Activated CD4-positive, alpha-beta T cell treated with anti-CD3 and anti-CD28 coated beads, Interleukin-2, amount 10 ng/mL, durations not matched to agents 24 days and 14 days (primary cell): ENCODE data around the gene RAD23A. TPM values are rescaled to one million over a fixed set of nuclear protein-coding genes. Genes with fewer than 3 reads are reported as not detected.

Experiments
- DNase-seq: peaks from one replicate; pipeline ENCODE4 v3.0.0; 2022
- H3K27ac Mint-ChIP-seq: one replicate; pipeline ENCODE4 v1.8.0; 2022; ENCODE audit warnings: mild to moderate bottlenecking, mixed read lengths
- H3K27me3 Mint-ChIP-seq: one replicate; pipeline ENCODE4 v1.8.0; 2022; ENCODE audit warnings: mixed read lengths
- H3K36me3 Mint-ChIP-seq: one replicate; pipeline ENCODE4 v1.8.0; 2022; ENCODE audit warnings: low read depth, mild to moderate bottlenecking, mixed read lengths
- H3K4me1 Mint-ChIP-seq: one replicate; pipeline ENCODE4 v1.8.0; 2021; ENCODE audit warnings: mixed read lengths
- H3K4me3 Mint-ChIP-seq: one replicate; pipeline ENCODE4 v1.8.0; 2022; ENCODE audit warnings: mild to moderate bottlenecking, moderate library complexity, mixed read lengths
- H3K9me3 Mint-ChIP-seq: one replicate; pipeline ENCODE4 v1.8.0; 2021; ENCODE audit warnings: mixed read lengths
- intact Hi-C: fragments of 100-400 bp; cut with micrococcal nuclease; formaldehyde crosslinking; loops from one replicate; pipeline ENCODE4 v1.15.1; 2023
- total RNA-seq: library from RNA; stranded (reverse); gene quantifications from 2 replicates; pipeline ENCODE4 v1.2.3, GENCODE V29; 2022

Gene RAD23A
- total RNA-seq, 1 donor from 2014 or later, result 208 TPM

- Mint-ChIP-seq H3K4me3 (no peak overlapping the region), H3K4me1 (peaks cover 19% of the 10 kb centered on the region), H3K9me3 (no peaks in the 10 kb centered on the region), H3K27me3 (no peaks in the 10 kb centered on the region), H3K36me3 (peaks cover 50% of the 10 kb centered on the region), H3K27ac (no peak overlapping the region)
- intact Hi-C loops, result loop anchor here (10.0 kb wide), 2 partner anchors 195 to 1485 kb away; partner anchors contain the start of genes DDX39A, GET3 and TRIR
- DNase-seq, result no peak
Observed at GRCh38 chr19:12930002-12930645, 15.5 kb upstream of the RAD23A start.

DNA sequence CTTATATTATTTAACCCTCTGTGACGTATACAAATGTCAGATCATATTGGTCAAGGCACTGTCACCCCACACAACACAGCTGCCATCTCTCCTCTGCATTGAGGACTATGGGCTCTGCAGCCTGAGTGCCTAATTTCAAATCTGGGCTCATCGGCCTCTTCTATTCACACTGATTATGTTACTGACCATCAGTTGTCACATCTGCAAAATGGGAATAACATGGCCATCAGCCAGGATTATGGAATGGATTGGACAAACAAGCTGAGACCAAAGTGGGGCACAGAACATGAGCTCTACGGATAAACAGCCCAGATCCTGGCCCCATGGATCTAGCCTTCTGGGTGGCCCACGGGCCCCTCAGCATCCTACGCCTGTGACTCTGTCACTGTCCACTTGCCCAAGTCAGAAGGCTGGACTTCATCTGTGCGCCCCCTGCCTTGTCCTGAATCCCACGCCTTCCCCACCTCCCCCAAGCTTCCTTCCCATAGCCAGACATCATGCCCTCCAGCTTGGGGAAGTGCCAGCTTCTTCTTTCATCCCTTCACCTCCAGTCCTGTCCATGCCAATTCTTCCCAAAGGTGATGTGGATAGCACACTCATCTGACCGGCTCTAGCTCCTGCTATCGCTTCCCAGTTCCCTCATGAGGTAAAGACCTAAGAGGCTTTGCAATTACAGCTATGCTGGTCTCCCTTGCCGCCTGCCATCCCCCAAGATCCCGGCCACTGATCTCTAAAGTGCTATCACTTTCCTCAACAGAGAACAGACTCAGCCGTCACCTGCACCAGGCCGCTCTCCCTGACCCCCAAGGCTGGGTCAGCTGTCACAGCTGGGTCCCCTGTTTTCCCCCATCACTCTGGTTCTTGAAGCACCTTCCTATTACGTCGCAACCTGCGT is 13.0 kb upstream of the RAD23A start:
- peak; percentile 78 for DNase-seq
- H3K4me3 Mint-ChIP-seq, result peak overlapping the region; percentile 95
- no peaks in the 10 kb centered on the region for H3K27me3 Mint-ChIP-seq
- intact Hi-C loops, result loop anchor here (1.0 to 10.0 kb wide), 4 partner anchors 14 to 1482 kb away; partner anchors contain the start of genes DDX39A, GCDH, GET3 and SYCE2
- peak overlapping the region; percentile 88 for H3K27ac Mint-ChIP-seq
- H3K36me3 Mint-ChIP-seq, result peaks cover 36% of the 10 kb centered on the region
- no peaks in the 10 kb centered on the region for H3K9me3 Mint-ChIP-seq
- H3K4me1 Mint-ChIP-seq, result peaks cover 28% of the 10 kb centered on the region

DNA sequence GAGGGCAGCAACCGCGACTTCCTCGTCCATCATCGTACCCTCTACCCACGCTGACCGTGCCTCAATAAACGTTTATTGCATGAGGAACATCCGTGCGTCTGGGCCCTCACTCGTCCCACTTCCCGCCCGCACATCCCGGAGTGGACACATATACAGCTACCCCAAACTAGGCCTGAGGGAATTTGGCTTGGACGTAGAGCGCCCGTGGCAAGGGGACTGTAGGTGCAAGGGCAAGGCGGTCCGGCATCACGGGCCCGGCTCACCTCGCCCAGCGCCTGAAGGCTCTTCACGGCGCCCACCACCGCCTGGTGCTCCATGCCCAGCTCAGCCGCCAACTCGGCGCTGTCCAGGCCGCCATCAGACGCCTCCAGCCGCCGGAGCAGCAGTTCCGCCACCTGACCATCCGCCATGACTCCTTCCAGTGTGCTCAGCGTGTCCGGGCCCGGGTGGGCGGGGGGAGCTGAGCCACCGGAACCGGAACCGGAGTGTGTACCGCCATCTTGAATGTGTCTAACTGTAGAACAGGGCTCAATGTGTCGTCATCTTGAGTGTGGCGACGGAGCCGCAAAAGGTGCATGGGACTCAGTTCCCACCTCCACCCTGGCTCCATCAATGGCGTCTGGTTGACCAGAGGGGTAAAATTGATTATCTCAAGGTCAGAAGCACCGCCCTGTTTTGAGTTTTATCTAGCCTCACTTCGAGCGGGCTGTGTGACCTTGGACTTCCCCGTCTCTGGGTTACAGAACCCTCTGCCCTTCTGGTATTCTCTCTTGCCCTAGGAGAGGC is 12.2 kb upstream of the RAD23A start, which contains the start of gene FARSA:
Gene FARSA, minus strand, starts transcription at position 425 of the 786 bp plus-strand sequence. Its CDS starts 15 bp downstream, at position 410.
- Mint-ChIP-seq H3K27me3 (no peaks in the 10 kb centered on the region), H3K4me1 (peaks cover 32% of the 10 kb centered on the region), H3K4me3 (peak within 1 kb of the TSS; percentile 95), H3K9me3 (no peaks in the 10 kb centered on the region), H3K27ac (peak within 1 kb of the TSS; percentile 88), H3K36me3 (peaks cover 30% of the 10 kb centered on the region)
- intact Hi-C loops, result loop anchor here (1.0 to 10.0 kb wide), 4 partner anchors 15 to 1481 kb away; partner anchors contain the start of genes DDX39A, GCDH, GET3 and SYCE2
- DNase-seq, result peak; percentile 96

DNA sequence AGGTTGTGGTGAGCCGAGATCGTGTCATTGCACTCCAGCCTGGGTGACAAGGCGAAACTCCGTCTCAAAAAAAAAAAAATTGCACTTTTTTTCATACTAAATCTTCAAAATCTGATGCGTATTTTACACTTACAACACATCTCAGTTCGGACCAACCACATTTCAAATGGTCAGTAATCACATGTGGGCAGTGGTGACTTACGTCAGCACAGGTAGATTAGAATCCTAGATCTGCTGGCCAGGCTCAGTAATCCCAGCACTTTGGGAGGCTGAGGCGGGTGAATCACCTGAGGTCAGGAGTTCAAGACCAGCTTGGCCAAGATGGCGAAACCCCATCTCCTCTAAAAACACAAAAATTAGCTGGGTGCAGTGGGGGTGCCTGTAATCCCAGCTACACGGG is 10.6 kb upstream of the RAD23A start:
- Mint-ChIP-seq H3K36me3 (peaks cover 32% of the 10 kb centered on the region), H3K27me3 (no peaks in the 10 kb centered on the region), H3K4me1 (peaks cover 41% of the 10 kb centered on the region), H3K4me3 (no peak overlapping the region), H3K27ac (no peak overlapping the region), H3K9me3 (no peaks in the 10 kb centered on the region)
- DNase-seq, result no peak
- intact Hi-C loops, result loop anchor here (10.0 kb wide), 2 partner anchors 200 to 1480 kb away; partner anchors contain the start of genes DDX39A, GET3 and TRIR

- Mint-ChIP-seq H3K4me1 (peaks cover 45% of the 10 kb centered on the region), H3K36me3 (peaks cover 41% of the 10 kb centered on the region), H3K27me3 (no peaks in the 10 kb centered on the region), H3K4me3 (no peak overlapping the region), H3K9me3 (no peaks in the 10 kb centered on the region), H3K27ac (peak overlapping the region; percentile 45)
- intact Hi-C loops, result loop anchor here (10.0 kb wide), 2 partner anchors 202 to 1478 kb away; partner anchors contain the start of genes DDX39A, GET3 and TRIR
- DNase-seq, result no peak
Observed at GRCh38 chr19:12936582-12936981, 9.1 kb upstream of the RAD23A start.

DNA sequence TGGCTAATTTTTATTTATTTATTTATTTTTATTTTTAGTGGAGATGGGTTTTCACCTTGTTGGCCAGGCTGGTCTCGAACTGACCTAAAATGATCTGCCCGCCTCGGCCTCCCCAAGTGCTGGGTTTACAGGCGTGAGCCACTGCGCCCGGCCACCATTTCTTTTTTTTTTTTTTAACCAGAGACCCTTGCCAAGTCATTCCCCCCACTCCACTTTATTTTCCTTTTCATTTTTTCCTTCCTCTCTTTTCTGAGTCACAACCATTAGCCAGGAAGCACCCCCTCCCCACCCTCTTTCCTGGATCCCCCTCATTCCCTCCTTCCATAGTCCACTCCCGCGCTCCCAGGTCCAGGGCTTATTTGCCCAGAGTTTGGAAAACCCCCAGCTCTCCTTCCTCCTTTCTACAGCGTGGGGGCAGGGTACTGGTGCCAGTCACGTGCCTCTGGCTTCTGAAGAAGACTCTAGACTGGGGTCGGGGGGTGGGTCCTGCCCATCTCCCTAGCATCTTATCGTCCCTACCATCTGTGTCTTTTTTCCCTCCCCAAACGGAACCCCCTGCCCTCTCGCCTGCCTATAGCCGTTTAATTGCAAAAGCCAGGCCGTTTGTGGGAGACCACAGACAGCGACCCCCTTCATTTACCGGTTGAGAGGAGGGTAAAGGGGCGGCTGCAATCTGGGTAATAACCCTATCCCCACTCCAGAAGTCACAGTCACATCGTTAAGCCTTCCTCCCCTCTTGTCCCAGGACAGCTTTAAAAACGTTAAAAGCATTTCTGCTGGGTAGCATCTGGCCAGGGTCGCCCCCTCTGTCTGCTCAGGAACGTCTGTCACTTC is 8.4 kb upstream of the RAD23A start:
- peaks cover 46% of the 10 kb centered on the region for H3K4me1 Mint-ChIP-seq
- intact Hi-C loops, result loop anchor here (10.0 kb wide), 2 partner anchors 203 to 1477 kb away; partner anchors contain the start of genes DDX39A, GET3 and TRIR
- H3K9me3 Mint-ChIP-seq, result no peaks in the 10 kb centered on the region
- peak; percentile 72 for DNase-seq
- peak overlapping the region; percentile 98 for H3K4me3 Mint-ChIP-seq
- no peaks in the 10 kb centered on the region for H3K27me3 Mint-ChIP-seq
- peaks cover 45% of the 10 kb centered on the region for H3K36me3 Mint-ChIP-seq
- peak overlapping the region; percentile 91 for H3K27ac Mint-ChIP-seq

GRCh38 chr19:12937927-12938778 is 7.5 kb upstream of the RAD23A start, which contains the start of gene CALR:
Gene CALR, plus strand, starts transcription at chr19:12938609. Its CDS starts 71 bp downstream, at chr19:12938680.
- DNase-seq, result peak; percentile 100
- Mint-ChIP-seq H3K4me3 (peak within 1 kb of the TSS; percentile 98), H3K27me3 (no peaks in the 10 kb centered on the region), H3K4me1 (peaks cover 42% of the 10 kb centered on the region), H3K27ac (peak within 1 kb of the TSS; percentile 91), H3K9me3 (no peaks in the 10 kb centered on the region), H3K36me3 (peaks cover 47% of the 10 kb centered on the region)
- intact Hi-C loops, result loop anchor here (1.0 to 10.0 kb wide), 3 partner anchors 203 to 1477 kb away; partner anchors contain the start of genes DDX39A, GET3 and TRIR

DNA sequence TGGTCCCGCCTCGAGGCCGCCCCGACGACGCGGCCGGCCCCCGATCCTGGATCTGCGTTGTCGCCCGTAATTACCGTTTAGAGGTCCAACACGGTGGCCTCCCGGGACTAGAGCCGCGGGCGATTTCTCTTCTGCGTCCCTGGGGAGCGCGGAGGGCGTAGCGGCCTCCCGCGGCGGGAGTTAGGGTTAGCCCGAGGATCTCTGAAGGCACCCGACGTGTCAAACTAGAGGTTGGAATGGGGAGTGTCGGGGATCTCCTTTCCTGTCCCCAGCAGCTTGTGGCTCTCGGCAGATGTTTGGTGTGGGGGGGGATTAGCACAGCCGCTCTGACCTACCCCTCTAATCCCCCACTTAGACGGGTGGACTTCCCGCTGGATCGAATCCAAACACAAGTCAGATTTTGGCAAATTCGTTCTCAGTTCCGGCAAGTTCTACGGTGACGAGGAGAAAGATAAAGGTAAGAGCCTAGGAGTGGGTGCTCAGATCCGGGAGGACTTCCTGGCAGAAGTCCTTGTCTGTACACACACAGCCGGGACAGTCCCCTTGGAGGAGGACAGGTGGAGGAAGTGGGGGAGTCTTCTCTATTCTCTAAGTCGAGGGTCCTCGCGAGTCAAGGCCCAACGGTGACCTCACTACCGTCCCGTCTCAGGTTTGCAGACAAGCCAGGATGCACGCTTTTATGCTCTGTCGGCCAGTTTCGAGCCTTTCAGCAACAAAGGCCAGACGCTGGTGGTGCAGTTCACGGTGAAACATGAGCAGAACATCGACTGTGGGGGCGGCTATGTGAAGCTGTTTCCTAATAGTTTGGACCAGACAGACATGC is 6.7 kb upstream of the RAD23A start:
- Mint-ChIP-seq H3K4me3 (peak overlapping the region; percentile 98), H3K27ac (peak overlapping the region; percentile 91), H3K4me1 (peaks cover 43% of the 10 kb centered on the region), H3K27me3 (no peaks in the 10 kb centered on the region), H3K9me3 (no peaks in the 10 kb centered on the region), H3K36me3 (peaks cover 53% of the 10 kb centered on the region)
- DNase-seq, result peak; percentile 79
- intact Hi-C loops, result loop anchor here (1.0 to 10.0 kb wide), 4 partner anchors 204 to 1476 kb away; partner anchors contain the start of genes DDX39A, GET3 and TRIR

GRCh38 chr19:12939975-12940423 is 5.7 kb upstream of the RAD23A start:
- Mint-ChIP-seq H3K27me3 (no peaks in the 10 kb centered on the region), H3K4me3 (peak overlapping the region; percentile 98), H3K36me3 (peaks cover 63% of the 10 kb centered on the region), H3K4me1 (peaks cover 46% of the 10 kb centered on the region), H3K27ac (peak overlapping the region; percentile 91), H3K9me3 (no peaks in the 10 kb centered on the region)
- DNase-seq, result no peak
- intact Hi-C loops, result loop anchor here (1.0 to 10.0 kb wide), 3 partner anchors 205 to 1475 kb away; partner anchors contain the start of genes DDX39A, GET3 and TRIR

DNA sequence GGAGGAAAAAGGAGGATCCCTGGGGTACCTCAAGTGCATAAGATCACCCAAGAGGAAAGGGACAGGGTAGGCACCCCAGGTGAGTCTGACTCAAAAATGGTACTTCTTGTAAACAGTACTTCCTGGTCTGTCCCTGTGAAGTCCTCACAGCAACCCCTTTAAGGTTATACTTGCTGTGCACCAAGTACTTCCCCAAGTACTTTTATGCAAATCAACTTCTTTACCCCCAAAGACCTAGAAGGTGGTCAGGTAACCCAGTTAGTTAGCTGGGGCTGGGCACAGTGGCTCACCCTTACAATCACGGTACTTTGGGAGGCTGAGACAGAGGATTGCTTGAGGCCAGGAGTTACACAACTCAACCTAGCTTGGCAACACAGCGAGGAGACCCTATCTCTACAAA is 4.8 kb upstream of the RAD23A start:
- intact Hi-C loops, result no loop called here

More for the DNA sequence above, 4.8 kb upstream of the RAD23A start:
- DNase-seq, result no peak
- Mint-ChIP-seq H3K4me1 (peaks cover 54% of the 10 kb centered on the region), H3K36me3 (peaks cover 70% of the 10 kb centered on the region), H3K9me3 (no peaks in the 10 kb centered on the region), H3K27ac (peak overlapping the region; percentile 67), H3K4me3 (peak overlapping the region; percentile 98), H3K27me3 (peaks cover 2% of the 10 kb centered on the region)
